GM18498 (cell line): ENCODE results near the gene PEX14.
"Not testable (repeated sequence)": the region's sequence is repeated elsewhere in the genome, so short reads cannot be mapped to it uniquely, and the experiment has no call there.

Source experiments
- ATAC-seq: cut with Tn5 transposase; IDR thresholded peaks from one replicate; pipeline ENCODE4 v1.9.1; 2021; ENCODE audit warnings: mild to moderate bottlenecking, moderate library complexity; ENCODE audit not compliant: unreplicated experiment

Gene PEX14

GRCh38 chr1:10450156-10450814 is 24.5 kb upstream of the PEX14 start:
- ATAC-seq = no peak

DNA sequence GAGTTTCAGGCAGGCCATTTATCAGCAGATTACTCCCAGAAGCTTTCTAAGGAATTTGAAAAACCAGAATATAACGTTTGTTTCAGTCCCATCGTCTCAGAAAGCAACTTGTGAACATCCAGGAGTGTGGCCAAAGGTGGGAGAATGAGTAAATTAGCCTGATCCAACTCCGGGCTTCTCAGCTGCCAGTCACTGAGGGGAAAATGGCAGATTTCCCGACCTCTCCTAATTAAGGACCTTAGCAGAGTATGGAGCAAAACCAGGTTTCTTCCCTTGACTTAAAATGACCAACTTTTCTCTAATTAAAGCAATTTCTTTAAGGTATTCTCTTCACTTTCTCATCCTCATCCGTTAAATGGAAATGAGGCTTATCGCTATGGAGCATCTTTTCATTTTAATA is 23.9 kb upstream of the PEX14 start:
- ATAC-seq = no peak

- no peak for ATAC-seq
These were observed 23.5 kb upstream of the PEX14 start for GRCh38 chr1:10451287-10451686.

DNA sequence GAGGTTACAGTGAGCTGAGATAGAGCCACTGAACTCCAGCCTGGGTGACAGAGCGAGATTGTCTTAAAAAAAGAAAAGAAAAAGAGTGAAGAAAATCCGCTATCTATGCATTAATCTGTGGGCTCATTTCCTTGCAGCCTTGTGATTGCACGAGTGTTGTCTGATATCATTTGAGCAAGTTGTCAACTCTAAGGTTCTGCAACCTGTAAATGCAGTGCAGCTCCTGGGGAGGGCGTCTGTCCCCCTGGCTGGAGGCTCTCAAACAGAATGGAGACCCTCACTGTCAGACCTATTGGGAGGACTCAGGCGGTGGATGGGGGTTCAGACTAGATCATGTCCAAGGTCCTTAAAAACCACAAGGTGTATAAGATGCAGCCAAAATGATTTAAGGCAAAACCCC is 18.7 kb upstream of the PEX14 start:
- ATAC-seq = no peak

DNA sequence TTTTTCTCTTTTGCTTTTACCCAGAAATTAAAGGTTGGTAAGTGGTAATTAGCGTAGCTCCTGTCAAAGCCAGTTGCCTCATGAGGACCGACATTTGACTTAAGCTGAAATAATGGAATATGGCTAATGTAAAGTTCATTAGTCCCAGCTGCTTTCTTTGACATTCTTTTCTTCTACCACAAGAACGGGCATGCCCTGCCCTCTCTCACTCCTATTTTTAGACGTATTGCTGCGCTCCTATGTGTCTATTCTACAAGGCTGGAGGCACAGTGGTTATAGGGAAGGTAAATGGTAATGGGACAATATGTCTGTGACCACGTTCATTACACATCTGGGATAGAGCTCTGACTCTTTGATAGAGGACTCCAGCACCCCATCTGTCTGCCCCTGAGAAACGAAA is 18.1 kb upstream of the PEX14 start:
- ATAC-seq = no peak

DNA sequence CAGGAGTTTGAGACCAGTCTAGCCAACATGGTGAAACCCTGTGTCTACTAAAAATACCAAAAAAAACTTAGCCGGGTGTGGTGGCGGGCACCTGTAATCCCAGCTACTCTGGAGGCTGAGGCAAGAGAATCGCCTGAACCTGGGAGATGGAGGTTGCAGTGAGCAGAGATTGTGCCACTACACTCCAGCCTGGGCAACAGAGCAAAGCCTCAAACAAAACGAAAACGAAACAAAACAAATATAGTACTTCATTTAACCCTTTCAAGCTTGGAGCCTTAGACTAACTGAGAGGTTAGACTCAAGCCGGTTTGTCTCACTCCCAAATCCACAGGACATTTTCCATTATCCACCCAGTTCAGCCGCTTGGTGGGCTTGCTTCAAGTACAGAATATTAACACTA is 17.3 kb upstream of the PEX14 start:
- ATAC-seq = not testable (repeated sequence)

DNA sequence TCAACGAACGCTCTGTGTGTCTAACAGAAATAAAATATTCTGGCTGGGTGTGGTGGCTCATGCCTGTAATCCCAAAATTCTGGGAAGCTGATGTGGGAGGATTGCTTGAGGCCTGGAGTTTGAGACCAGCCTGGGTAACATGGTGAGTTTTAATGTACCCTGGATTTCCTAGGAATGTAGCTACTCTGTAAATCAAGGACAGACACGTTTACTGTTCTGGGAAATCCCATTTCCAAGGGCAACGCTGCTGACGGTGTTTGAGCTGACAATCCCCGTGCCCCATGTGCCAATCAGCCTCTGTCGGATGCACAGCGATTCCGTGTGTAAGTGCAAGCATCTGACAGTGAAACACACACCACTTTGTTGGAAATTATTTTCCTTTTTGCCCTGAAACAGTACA is 16.9 kb upstream of the PEX14 start:
- no peak for ATAC-seq

DNA sequence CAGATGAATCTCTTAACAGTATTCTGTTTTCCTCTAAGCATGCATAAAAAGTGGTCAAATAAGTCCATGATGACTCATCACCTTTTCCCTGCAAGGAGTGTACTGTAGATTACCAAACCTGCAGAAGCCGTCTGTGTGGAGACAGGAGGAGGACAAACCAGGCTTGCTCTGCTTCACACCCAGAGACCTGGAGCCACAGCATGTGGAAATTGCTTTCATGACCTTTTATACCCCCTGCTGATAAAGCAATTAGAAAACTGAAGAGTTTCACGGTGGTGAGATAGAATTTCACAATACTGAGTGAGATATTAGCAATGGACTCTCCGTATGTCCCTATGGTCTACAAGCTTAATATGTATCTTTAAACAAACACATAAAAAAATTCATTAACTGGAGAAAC is 15.6 kb upstream of the PEX14 start:
- ATAC-seq = no peak

- no peak for ATAC-seq
These were observed 7.7 kb upstream of the PEX14 start for GRCh38 chr1:10467078-10467477.

GRCh38 chr1:10470043-10470442 is 4.7 kb upstream of the PEX14 start:
- no peak for ATAC-seq

DNA sequence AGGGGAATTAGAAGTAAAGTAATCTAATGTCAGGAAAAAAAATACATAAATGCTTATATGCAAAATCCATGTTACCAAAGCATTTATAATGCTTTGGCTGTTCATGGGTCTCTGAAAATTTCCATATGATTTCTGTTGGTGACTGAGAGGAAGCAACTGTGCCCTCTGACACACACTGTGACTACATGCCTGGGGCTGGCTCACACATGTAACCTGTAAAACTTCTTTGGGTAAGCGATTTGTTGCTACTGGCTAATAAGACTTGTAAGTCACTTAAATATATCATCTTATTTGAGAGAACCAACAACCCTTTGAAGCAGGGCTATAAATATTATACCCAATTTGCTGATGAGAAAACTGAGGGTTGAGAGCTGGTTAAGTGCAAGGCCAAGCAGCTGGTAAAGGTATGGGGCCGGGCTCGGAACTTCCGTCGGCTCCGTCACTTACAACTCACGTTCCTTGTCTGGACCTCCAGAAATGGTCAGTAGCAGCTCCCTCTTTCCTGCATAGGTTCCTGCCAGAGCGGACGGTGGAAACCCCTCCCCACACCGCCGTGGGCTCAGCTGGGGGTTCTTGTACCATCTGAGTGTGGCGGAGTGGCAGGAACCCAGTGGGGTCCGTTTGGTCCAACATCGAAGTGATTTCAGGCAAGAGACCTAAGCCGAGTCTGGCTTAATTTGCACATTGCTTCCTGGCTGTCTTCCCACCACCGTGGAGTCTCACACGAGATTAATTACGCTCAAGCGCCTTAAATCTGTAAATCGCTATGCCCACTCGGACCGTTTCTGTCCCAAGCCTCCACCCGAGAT is 3.1 kb upstream of the PEX14 start:
- ATAC-seq = no peak

DNA sequence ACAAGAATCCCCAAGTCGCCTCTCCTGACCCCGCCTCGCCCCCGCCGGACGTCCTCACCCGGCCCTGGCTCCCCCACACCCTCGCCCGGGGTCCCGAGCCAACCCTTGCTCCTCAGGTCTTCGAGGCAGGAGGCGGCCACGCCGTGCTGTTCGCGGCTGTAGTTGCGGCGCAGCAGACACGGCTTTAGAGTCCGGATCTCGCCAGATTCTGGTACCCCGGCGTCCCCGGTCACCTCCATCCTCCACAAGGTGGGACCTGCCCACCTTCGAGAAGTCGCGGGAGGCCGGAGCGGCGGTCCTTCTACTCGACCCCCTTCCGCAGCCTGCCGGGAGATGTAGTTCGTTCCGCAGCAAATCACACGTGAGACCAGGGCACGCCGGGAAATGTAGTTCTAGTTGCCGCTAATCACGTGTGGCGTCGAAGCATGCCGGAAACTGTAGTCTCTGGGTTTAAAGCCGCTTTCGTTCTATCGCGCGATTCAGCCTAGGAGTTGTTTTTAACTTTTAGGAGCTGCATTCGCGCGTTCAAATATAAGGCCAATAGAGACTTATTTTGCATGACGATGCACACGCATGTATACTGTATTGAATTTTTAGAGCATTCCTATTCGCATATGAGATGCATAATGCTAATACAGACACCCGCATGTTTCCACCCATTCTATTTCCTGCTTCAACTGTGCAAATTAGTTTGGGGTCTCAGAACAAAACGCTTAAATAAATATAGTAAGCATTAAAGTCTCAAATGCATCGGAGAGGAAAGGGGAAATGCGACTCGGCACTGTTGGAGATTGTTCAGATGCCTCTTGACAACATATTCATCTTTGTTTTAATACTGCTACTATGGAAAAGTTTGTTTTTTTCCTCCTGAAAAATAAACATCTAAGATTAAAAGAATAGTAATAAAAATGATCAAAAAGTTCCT is 2.3 kb upstream of the PEX14 start, which contains the start of gene DFFA:
Gene DFFA, minus strand, starts transcription at position 310 of the 925 bp plus-strand sequence. Its CDS starts 71 bp downstream, at position 239.
- peak; percentile 77 for ATAC-seq

DNA sequence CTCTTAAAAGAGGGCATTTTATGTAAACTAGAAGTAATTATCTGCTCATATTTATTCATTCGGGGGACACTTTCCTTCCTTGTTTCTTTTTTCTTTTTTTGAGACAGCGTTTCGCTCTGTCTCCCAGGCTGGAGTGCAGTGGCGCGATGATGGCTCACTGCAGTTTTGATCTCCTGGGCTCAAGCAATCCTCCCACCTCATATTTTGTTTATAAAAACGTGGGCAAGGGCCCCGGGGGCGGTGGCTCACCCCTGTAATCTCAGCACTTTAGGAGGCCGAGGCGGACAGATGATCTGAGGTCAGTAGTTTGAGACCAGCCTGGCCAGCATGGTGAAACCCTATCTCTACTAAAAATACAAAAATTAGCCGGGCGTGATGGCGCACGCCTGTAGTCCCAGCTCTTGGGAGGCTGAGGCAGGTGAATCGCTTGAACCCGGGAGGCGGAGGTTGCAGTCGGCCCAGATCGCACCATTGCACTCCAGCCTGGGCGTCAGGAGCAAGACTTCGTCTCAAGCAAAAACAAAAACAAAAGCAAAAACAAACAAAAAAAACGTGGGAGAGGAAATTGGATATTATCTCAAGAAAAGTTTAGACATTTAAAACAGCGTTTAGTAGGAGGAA is 1.5 kb upstream of the PEX14 start:
- ATAC-seq = no peak

- ATAC-seq = not testable (repeated sequence)
These were observed 489 bp upstream of the PEX14 start for GRCh38 chr1:10474309-10474612.

DNA sequence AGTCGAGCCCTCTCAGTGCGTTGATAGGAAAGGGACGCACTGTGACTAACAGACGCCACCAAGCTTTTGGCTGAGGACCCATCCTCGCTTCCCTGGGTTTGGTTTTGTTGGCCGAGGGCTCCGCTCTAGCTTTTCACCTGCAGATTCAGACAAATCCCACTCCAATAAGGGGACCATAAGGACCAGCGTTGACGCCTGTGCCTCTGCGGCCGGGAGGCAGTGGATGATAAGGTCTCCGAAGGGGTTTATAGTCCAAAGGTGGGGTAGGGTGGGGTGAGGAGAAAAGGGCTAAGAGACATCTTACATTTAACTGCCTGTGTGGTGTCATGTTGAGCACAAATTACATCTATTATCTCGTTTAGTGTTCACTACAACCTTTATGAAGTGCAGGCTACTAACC is 760 bp downstream of the PEX14 start:
- no peak for ATAC-seq

- ATAC-seq = no peak
These were observed 4.5 kb downstream of the PEX14 start for GRCh38 chr1:10479296-10479695.

DNA sequence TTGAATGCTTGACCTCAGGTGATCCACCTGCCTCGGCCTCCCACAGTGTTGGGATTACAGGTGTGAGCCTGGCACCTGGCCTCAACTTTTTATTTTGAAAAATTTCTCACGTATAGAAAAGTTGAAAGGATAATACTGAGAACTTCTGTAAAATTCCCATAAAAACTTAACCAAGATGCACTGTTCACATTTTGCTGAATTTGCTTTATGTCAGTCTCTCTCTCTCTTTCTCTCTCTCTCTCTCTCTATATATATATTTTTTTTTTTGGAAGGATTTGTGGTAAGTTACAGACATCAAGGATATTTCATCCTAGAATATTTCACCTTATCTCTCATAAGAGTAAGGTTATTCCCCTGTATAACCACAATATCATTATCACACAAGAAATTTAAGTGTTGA is 5.9 kb downstream of the PEX14 start:
- no peak for ATAC-seq

DNA sequence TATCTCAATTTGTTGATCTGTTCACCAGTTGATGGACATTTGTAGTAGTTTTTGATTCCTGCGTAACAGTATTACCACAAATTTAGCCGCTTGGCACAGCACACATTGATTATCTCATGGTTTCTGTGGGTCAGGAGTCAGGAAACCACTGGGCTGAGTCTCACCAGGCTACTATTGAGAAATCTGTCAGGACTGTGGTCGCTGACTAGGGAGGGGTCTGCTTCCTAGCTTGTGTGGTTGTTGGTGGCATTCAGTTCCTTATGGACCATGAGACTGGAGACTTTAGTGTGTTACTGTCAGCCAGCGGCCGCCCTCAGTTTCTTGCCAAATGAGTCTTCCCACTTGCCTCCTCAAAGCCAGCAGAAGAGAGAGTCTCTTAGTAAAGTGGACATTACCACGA is 9.8 kb downstream of the PEX14 start:
- no peak for ATAC-seq

DNA sequence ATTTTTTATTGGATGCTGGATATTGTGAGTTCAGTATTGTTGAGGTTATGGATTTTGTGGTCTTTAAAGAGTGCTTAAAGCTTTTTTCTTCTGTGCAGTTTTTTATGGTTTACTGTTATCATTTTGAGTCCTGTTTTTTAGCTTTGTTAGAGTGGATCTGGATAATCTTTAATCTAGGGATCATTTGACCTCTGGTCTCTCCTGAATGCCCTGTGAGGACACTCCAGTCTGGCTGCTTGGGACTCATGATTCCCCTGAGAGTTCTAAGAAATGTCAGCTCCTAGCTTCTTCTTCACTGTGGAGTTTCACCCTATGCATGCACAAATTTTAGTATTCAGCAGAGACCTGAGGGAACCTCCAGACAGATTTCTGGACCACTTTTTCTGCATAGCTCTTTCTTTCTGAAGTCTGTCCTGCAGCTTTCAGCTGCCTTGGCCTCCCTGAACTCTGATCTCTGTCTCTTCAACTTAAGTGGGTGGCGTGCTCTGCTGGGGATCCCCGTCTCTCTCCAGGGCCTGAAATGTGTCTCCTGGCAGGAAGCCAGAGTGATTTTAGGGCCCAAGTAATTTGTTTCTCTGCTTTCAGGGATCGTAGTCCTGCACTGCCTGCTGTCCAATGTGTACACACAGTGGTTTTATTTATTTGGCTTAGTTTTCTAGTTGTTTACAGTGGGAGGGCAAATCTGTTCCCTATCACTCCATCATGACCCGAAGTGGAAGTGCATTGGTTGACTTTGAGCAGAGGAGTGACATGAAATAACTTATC is 14.7 kb downstream of the PEX14 start:
- ATAC-seq = no peak

DNA sequence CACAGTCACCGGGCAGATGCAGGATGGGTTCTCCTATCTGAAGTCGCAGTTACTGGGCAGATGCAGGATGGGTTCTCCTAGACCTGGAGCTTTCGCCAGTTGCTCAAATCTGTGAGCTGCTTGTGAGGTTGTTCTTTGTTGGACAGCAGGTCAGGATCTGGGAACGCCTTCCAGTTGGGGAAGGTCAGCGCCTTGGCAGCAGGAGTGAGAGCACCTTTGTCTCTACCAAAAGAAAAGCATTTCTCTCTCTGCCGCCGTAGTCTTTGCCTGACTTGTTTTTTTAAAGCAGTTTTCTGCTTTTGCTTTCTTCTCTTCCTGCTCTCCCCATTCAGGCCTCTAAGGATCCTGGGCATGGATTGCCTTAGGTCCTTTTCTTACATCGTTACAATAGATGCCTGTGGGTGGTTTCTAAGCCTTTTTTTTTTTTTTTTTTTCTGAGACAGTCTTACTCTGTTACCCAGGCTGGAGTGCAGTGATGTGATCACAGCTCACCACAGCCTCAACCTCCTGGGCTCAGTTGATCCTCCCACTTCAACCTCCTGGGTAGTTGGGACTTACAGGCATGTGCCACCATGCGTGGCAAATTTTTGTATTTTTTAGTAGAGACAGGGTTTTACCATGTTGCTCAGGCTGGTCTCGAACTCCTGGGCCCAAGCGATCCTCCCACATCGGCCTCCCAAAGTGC is 15.7 kb downstream of the PEX14 start:
- no peak for ATAC-seq
